Heart right ventricle (tissue), 16 donors: ENCODE data around the gene SELPLG. TPM values are rescaled to one million over a fixed set of nuclear protein-coding genes. Genes with fewer than 3 reads are reported as not detected.
"Not testable (repeated sequence)": the region's sequence is repeated elsewhere in the genome, so short reads cannot be mapped to it uniquely, and the experiment has no call there.

ENCODE experiments used
- ATAC-seq, 8 donors: fragments of 200-7000 bp; cut with Tn5 transposase; one replicate each; pipeline ENCODE4 v1.9.1; 2020; ENCODE audit warnings: mild to moderate bottlenecking in 8 of 8, moderate library complexity in 8 of 8, moderate number of reproducible peaks in 1 of 8
- DNase-seq, 2 donors: peaks; one replicate each; pipeline ENCODE4 v3.0.0-alpha.2; 2020
- H3K27ac ChIP-seq, 10 donors: fragments of 200-600 bp; sonication (generic) in 2 of 10; one replicate each; pipeline versions ENCODE4 v1.5.0 to v1.8.0; 2020 to 2022; ENCODE audit warnings: mild to moderate bottlenecking in 3 of 10
- H3K27me3 ChIP-seq, 7 donors: fragments of 200-600 bp; one replicate each; pipeline ENCODE4 v1.8.0; 2021 to 2022; ENCODE audit warnings: mild to moderate bottlenecking in 2 of 7
- H3K36me3 ChIP-seq, 9 donors: fragments of 200-600 bp; sonication (generic) in 1 of 9; one replicate each; pipeline versions ENCODE4 v1.5.0 to v1.8.0; 2020 to 2022; ENCODE audit warnings: mild to moderate bottlenecking in 2 of 9
- H3K4me1 ChIP-seq, 9 donors: fragments of 200-600 bp; sonication (generic) in 1 of 9; one replicate each; pipeline versions ENCODE4 v1.5.0 to v1.8.0; 2020 to 2022; ENCODE audit warnings: mild to moderate bottlenecking in 4 of 9
- H3K4me3 ChIP-seq, 10 donors: fragments of 200-600 bp; sonication (generic) in 2 of 10; one replicate each; pipeline versions ENCODE4 v1.5.0 to v1.8.0; 2020 to 2022; ENCODE audit warnings: mild to moderate bottlenecking in 7 of 10, moderate library complexity in 2 of 10
- H3K9me3 ChIP-seq, 11 donors: fragments of 200-600 bp in 10 of 11; sonication (generic) in 2 of 11; one replicate each; pipeline versions ENCODE4 v1.5.0 to v1.8.0; 2013 to 2022; ENCODE audit warnings: mild to moderate bottlenecking in 2 of 11, control low read depth in 1 of 11, moderate library complexity in 1 of 11
- WGBS, 2 donors: extraction: QIAGEN DNeasy Blood & Tissue Kit; methylation state at CpG; one replicate each; pipeline ENCODE4 v1.1.7; 2013; ENCODE audit warnings: inconsistent platforms in 1 of 2; 5-methylcytosine and 5-hydroxymethylcytosine counted together
- intact Hi-C, 10 donors: fragments of 100-400 bp; cut with DNase I; formaldehyde crosslinking; loops; one replicate each; pipeline versions ENCODE4 v1.11.1 to v1.14.2; 2022
- polyA plus RNA-seq, 2 donors: library from polyadenylated mRNA; stranded (reverse); fragments of 200-250 nt; gene quantifications; one replicate each; pipeline ENCODE4 v1.2.3, GENCODE V29; 2013
- total RNA-seq, 10 donors: library from RNA; stranded (reverse); fragmentation: NEBNext Ultra II Directional in 3 of 10; extraction: Animal tissue kit (Norgen Biotek cat#: 25700) in 3 of 10; gene quantifications; one replicate each; pipeline versions ENCODE4 v1.2.1 to v1.2.4, GENCODE V29; 2021 to 2023
- TF ChIP-seq, protein P1 (sequence below), 9 donors: fragments of 200-600 bp; sonication (generic) in 2 of 9; IDR thresholded peaks; one replicate each; pipeline versions ENCODE4 v1.5.0 to v1.8.0; 2021 to 2022; ENCODE audit warnings: antibody characterized with exemption in 9 of 9, mild to moderate bottlenecking in 5 of 9, moderate library complexity in 1 of 9
- donor health status: Arrhythmogenic right ventricular cardiomyopathy.
- donor health status: ischemic (EF 13 %, LVEDD 7.1; RV severe dilation, severe dysfunction).
- donor health status: healthy with polysubstance abuse.
- donor health status: DM: no; HTN: yes; CAD: no.
- donor health status: DM: no; HTN: no; CAD: no.
- donor health status: ischemic (EF 25% LVEDD 6.9; RV normal size, moderate dysfunction).
- donor health status: ischemic (EF 25% LVEDD 5.7; RV mildly dilated, moderate dysfunction).
- donor health status: healthy.
- donor health status: DM: yes; HTN: yes; CAD: no.
- donor health status: Ischemic cardiomyopathy.
- donor health status: ischemic (EF 35%, LVEDD 5.7; RV mildly dilated, moderate dysfunction).
- donor health status: nonischemic (EF 11% LVEDD 7.7; RV severe dilation, severe dysfunction).
- donor health status: DM: yes; HTN: yes; CAD: no.
- donor health status: PGD.
- donor health status: ischemic (EF 29% LVEDD 5.4; RV normal size, mild dysfunction).
- donor health status: nonischemic (EF 23%, LVEDD 6.1; RV moderate dilation, normal function).

SELPLG gene
- total and polyA plus RNA-seq, 12 donors: 0.88 to 17.6 (median 2.4) TPM

DNA sequence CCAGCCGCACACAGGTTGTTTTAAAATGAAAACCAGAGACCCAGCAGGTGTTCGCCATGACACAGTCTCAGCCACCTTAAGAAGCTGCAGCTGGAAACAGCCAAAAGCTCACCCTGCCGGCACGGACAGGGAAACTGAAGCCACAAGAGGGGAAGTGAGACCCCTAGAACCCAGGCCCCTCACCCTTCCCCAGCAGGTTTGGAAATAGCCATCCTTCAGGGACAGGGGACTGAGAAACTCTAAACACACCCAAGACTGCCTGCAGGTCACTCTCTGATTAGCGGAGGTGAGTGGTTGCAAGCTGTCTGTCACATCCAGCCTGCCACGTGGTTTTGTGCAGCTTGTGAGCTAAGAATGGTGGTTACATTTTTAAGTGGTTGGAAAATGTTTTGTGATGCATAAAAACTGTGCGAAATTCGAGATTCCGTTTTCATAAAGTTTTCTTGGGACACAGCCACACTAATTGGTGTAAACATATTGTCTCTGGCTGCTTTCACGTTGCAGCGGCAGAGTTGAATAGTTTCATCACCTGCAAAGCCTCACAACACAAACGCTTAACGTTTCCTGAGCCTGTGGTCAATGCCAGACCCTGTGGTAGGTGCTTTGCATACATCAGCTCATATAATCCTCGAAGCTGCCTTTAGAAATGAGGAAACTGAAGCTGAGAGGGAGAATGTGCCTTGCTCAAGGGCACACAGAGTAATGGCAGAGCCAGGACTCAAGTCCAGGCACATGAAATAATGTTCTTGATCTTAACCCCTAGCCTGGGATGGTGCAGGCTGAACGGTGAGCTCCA lies 1.7 kb upstream of the SELPLG start:
- Histone ChIP-seq H3K4me3 (peak overlapping the region in 1 of 10 donors; percentile 29), H3K9me3 (no peaks in the 10 kb centered on the region), H3K4me1 (peaks cover 9 to 66% (median 31%) of the 10 kb centered on the region in 9 donors), H3K27me3 (no peaks in the 10 kb centered on the region), H3K36me3 (no peaks in the 10 kb centered on the region), H3K27ac (peak overlapping the region in 2 of 10 donors; percentile 28 to 93)
- ATAC-seq: peak in 1 of 8 donors; percentile 14
- DNase-seq: no peak
- TF ChIP-seq, protein P1, sequence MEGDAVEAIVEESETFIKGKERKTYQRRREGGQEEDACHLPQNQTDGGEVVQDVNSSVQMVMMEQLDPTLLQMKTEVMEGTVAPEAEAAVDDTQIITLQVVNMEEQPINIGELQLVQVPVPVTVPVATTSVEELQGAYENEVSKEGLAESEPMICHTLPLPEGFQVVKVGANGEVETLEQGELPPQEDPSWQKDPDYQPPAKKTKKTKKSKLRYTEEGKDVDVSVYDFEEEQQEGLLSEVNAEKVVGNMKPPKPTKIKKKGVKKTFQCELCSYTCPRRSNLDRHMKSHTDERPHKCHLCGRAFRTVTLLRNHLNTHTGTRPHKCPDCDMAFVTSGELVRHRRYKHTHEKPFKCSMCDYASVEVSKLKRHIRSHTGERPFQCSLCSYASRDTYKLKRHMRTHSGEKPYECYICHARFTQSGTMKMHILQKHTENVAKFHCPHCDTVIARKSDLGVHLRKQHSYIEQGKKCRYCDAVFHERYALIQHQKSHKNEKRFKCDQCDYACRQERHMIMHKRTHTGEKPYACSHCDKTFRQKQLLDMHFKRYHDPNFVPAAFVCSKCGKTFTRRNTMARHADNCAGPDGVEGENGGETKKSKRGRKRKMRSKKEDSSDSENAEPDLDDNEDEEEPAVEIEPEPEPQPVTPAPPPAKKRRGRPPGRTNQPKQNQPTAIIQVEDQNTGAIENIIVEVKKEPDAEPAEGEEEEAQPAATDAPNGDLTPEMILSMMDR (IDR thresholded peaks at IDR 0.05): no peak
- intact Hi-C loops: no loop called here
- 46 to 60% methylated on average over 15 of the region's 15 CpGs for WGBS, 2 donors

DNA sequence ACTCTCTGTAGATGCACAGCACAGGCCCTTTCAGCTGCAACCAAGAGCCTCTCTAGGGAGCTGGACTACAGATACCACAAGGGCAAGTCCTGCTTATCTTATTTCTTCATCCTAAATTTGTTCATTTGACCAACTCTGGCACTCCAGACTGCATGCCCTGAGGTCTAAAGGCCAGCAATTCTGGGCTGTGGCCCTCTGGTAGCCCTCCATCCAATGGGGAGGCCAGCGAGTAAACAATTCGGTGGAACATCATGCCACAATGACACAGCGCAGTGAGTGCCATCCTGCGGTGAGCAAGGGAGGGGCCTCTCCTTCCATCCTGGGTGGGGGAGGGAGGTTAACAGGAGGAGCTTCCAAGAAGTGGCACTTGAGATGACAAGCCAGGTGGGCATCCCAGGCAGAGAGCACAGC lies 652 bp upstream of the SELPLG start:
- H3K9me3 ChIP-seq: no peaks in the 10 kb centered on the region
- WGBS, 2 donors: 67 to 81% methylated on average over 4 of the region's 4 CpGs
- DNase-seq (no peak), ATAC-seq (peak in 2 of 8 donors; percentile 2 to 9)
- peak overlapping the region in 3 of 10 donors; percentile 28 to 93 (median 29) for H3K27ac ChIP-seq
- TF ChIP-seq, protein P1 (IDR thresholded peaks at IDR 0.05): no peak
- intact Hi-C loops: no loop called here
- H3K36me3 ChIP-seq: no peaks in the 10 kb centered on the region
- peak overlapping the region in 1 of 10 donors; percentile 65 for H3K4me3 ChIP-seq
- no peaks in the 10 kb centered on the region for H3K27me3 ChIP-seq
- peaks cover 12 to 77% (median 37%) of the 10 kb centered on the region in 9 donors for H3K4me1 ChIP-seq

GRCh38 chr12:108633081-108633533 lies 587 bp downstream of the SELPLG start:
- TF ChIP-seq, protein P1 (IDR thresholded peaks at IDR 0.05): no peak
- H3K27me3 ChIP-seq: no peaks in the 10 kb centered on the region
- H3K36me3 ChIP-seq: no peaks in the 10 kb centered on the region
- H3K27ac ChIP-seq: peak overlapping the region in 6 of 10 donors; percentile 10 to 93 (median 44)
- H3K4me1 ChIP-seq: peaks cover 7 to 77% (median 28%) of the 10 kb centered on the region in 9 donors
- no peak for ATAC-seq
- no peak for DNase-seq
- H3K9me3 ChIP-seq: no peaks in the 10 kb centered on the region
- peak overlapping the region in 8 of 10 donors; percentile 7 to 65 (median 20) for H3K4me3 ChIP-seq
- WGBS, 2 donors: 91 to 97% methylated on average over 7 of the region's 7 CpGs
- intact Hi-C loops: no loop called here

DNA sequence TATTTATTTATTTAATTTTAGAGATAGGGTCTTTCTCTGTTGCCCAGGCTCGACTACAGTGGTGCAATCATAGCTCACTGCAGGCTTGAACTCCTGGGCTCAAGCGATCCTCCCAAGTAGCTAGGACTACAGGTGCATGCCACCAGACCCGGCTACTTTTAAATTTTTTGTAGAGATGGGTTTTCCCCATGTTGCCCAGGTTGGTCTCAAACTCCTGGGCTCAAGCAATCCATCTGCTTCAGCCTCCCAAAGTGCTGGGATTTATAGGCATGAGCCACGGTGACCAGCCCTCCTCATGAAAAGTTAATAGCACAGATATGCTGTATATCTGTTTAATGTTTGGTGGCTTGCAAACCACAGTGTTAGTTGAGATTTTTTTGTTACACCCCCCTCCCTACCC lies 2.4 kb downstream of the SELPLG start:
- ATAC-seq, H3K9me3 ChIP-seq, H3K27me3 ChIP-seq, DNase-seq, intact Hi-C loops: not testable (repeated sequence)
- peaks cover 0 to 79% (median 10%) of the 10 kb centered on the region in 9 donors for H3K4me1 ChIP-seq
- H3K36me3 ChIP-seq: peaks cover 0 to 15% (median 0%) of the 10 kb centered on the region in 9 donors
- peak overlapping the region in 1 of 10 donors; percentile 93 for H3K27ac ChIP-seq
- 92 to 95% methylated on average over 4 of the region's 4 CpGs for WGBS, 2 donors
- H3K4me3 ChIP-seq: peak overlapping the region in 1 of 10 donors; percentile 65
